Measurements from ENCODE around the gene RHOA. TPM values are rescaled to one million over a fixed set of nuclear protein-coding genes. Genes with fewer than 3 reads are reported as not detected.
"Not testable (repeated sequence)": the region's sequence is repeated elsewhere in the genome, so short reads cannot be mapped to it uniquely, and the experiment has no call there.

The RHOA gene
- total RNA-seq, 1 donor from 2014 or later = 601 TPM

- Histone ChIP-seq H3K4me1 (peaks cover 88% of the 10 kb centered on the region), H3K36me3 (peaks cover 21% of the 10 kb centered on the region), H3K4me3 (no peak overlapping the region), H3K27me3 (ENCODE audit: low read depth) (no peaks in the 10 kb centered on the region), H3K27ac (peak overlapping the region; percentile 48), H3K9me3 (no peaks in the 10 kb centered on the region)
- DNase-seq = peak; percentile 36
- intact Hi-C loops (cut with DNase I) = no loop called here
- peak; percentile 76 to 91 for ATAC-seq
- TF ChIP-seq, protein P1, sequence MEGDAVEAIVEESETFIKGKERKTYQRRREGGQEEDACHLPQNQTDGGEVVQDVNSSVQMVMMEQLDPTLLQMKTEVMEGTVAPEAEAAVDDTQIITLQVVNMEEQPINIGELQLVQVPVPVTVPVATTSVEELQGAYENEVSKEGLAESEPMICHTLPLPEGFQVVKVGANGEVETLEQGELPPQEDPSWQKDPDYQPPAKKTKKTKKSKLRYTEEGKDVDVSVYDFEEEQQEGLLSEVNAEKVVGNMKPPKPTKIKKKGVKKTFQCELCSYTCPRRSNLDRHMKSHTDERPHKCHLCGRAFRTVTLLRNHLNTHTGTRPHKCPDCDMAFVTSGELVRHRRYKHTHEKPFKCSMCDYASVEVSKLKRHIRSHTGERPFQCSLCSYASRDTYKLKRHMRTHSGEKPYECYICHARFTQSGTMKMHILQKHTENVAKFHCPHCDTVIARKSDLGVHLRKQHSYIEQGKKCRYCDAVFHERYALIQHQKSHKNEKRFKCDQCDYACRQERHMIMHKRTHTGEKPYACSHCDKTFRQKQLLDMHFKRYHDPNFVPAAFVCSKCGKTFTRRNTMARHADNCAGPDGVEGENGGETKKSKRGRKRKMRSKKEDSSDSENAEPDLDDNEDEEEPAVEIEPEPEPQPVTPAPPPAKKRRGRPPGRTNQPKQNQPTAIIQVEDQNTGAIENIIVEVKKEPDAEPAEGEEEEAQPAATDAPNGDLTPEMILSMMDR (IDR thresholded peaks at IDR 0.05) = no peak
Observed at GRCh38 chr3:49401766-49402165, 10.0 kb downstream of the RHOA start.

DNA sequence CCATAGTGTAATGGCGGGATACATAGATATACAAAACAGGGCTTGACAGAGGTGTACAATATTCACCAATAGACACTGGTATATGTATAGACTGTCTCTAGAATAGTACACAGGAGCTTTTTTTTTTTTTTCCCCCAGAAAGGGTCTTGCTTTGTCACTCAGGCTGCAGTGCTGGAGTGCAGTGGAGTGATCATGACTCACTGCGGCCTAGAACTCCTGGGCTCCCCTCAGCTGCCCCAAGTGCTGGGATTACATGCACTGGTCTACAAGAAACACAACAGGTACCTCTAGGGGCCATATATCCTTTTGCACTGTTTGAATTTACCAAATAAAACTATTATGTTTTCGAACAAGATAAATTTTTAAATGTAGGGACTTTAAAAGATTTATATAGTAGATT, 12.3 kb downstream of the RHOA start:
- intact Hi-C loops (cut with DNase I) = no loop called here
- Histone ChIP-seq H3K36me3 (peaks cover 42% of the 10 kb centered on the region), H3K9me3 (no peaks in the 10 kb centered on the region), H3K27me3 (ENCODE audit: low read depth) (no peaks in the 10 kb centered on the region), H3K4me3 (no peak overlapping the region), H3K4me1 (peaks cover 65% of the 10 kb centered on the region), H3K27ac (no peak overlapping the region)
- DNase-seq (peak; percentile 22), ATAC-seq (peak in 1 of 2 donors; percentile 45)
- TF ChIP-seq, protein P1 (IDR thresholded peaks at IDR 0.05) = no peak

- Histone ChIP-seq H3K9me3 (no peaks in the 10 kb centered on the region), H3K27ac (no peak overlapping the region), H3K27me3 (ENCODE audit: low read depth) (no peaks in the 10 kb centered on the region), H3K36me3 (peaks cover 38% of the 10 kb centered on the region), H3K4me3 (no peak overlapping the region), H3K4me1 (peaks cover 58% of the 10 kb centered on the region)
- DNase-seq (no peak), ATAC-seq (no peak)
- intact Hi-C loops (cut with DNase I) = no loop called here
- TF ChIP-seq, protein P1 (IDR thresholded peaks at IDR 0.05) = no peak
Observed at GRCh38 chr3:49397470-49397869, 14.3 kb downstream of the RHOA start.

GRCh38 chr3:49391310-49391709, 20.5 kb downstream of the RHOA start:
- peaks cover 44% of the 10 kb centered on the region for H3K4me1 ChIP-seq
- H3K27me3 ChIP-seq (ENCODE audit: low read depth); H3K4me3 ChIP-seq; H3K27ac ChIP-seq; H3K9me3 ChIP-seq; ATAC-seq; intact Hi-C loops (cut with DNase I); DNase-seq: not testable (repeated sequence)
- peaks cover 31% of the 10 kb centered on the region for H3K36me3 ChIP-seq

GRCh38 chr3:49389297-49389696, 22.5 kb downstream of the RHOA start:
- H3K4me3 ChIP-seq = no peak overlapping the region
- H3K36me3 ChIP-seq = peaks cover 13% of the 10 kb centered on the region
- H3K27ac ChIP-seq = no peak overlapping the region
- no peaks in the 10 kb centered on the region for H3K9me3 ChIP-seq
- ATAC-seq = no peak
- DNase-seq = no peak
- intact Hi-C loops (cut with DNase I) = no loop called here
- TF ChIP-seq, protein P1 (IDR thresholded peaks at IDR 0.05) = no peak
- H3K4me1 ChIP-seq = peaks cover 64% of the 10 kb centered on the region
- H3K27me3 ChIP-seq (ENCODE audit: low read depth) = no peaks in the 10 kb centered on the region

GRCh38 chr3:49388289-49388820, 23.4 kb downstream of the RHOA start:
- H3K9me3 ChIP-seq = no peaks in the 10 kb centered on the region
- intact Hi-C loops (cut with DNase I) = no loop called here
- TF ChIP-seq, protein P1 (IDR thresholded peaks at IDR 0.05) = no peak
- H3K27ac ChIP-seq = no peak overlapping the region
- peaks cover 72% of the 10 kb centered on the region for H3K4me1 ChIP-seq
- H3K4me3 ChIP-seq = no peak overlapping the region
- ATAC-seq = no peak
- DNase-seq = no peak
- H3K27me3 ChIP-seq (ENCODE audit: low read depth) = no peaks in the 10 kb centered on the region
- peaks cover 9% of the 10 kb centered on the region for H3K36me3 ChIP-seq

All from lower lobe of right lung (tissue), 2 donors.